GM12892 (cell line): ENCODE results near the gene KCTD7.
A peak's percentile ranks its signal among the peaks of the same experiment; 100 is the strongest.
"Not testable (repeated sequence)": the region's sequence is repeated elsewhere in the genome, so short reads cannot be mapped to it uniquely, and the experiment has no call there.

Experiments used
- DNase-seq: peaks from one replicate; pipeline ENCODE4 v3.0.0; 2011; ENCODE audit not compliant: insufficient read length
- FAIRE-seq: peaks from 2 replicates; lab custom pipeline; 2011; peaks lifted over from hg19 to GRCh38; lab: Jason Lieb, UNC
- POLR2A ChIP-seq: IDR thresholded peaks from 2 replicates; pipeline ENCODE4 v1.6.1; 2011; ENCODE audit warnings: low read depth, low read length, control low read depth
- POLR2AphosphoS5 ChIP-seq: IDR thresholded peaks from 2 replicates; pipeline ENCODE4 v1.6.1; 2011; ENCODE audit warnings: low read depth, low read length, control low read depth
- TAF1 ChIP-seq: IDR thresholded peaks from 2 replicates; pipeline ENCODE4 v1.6.1; 2011; ENCODE audit warnings: low read depth, mild to moderate bottlenecking, control low read depth, low read length, borderline replicate concordance

The KCTD7 gene

DNA sequence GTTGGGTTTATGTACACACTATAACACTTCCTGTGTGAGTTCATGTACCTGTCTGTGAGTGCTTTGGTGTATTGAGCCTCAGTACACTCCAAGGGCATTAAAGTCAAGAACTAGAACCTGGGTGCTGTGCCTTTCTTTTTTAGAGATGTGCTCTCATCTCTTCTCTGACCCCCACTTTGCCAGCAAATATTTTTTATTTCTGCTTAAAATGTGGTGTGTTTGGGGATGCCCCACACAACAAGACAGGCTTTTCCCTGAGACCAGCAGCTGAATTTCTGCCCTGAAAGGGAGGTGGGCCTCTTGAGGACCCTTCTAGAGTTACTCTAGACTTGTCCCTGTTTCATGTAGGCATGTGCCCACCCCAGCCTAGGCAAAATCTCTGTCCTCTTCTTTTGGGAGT, 14.3 kb downstream of the KCTD7 start:
- no peak for FAIRE-seq
- DNase-seq = no peak
- TF ChIP-seq TAF1 = no peak
- TF ChIP-seq POLR2AphosphoS5 = no peak
- no peak for TF ChIP-seq POLR2A

- no peak for DNase-seq
- TF ChIP-seq POLR2A = no peak
- no peak for TF ChIP-seq POLR2AphosphoS5
- TF ChIP-seq TAF1 = no peak
- no peak for FAIRE-seq
Measured at GRCh38 chr7:66643395-66643794, 14.7 kb downstream of the KCTD7 start.

- not testable (repeated sequence) for DNase-seq, FAIRE-seq
Measured at GRCh38 chr7:66651026-66651425, 22.3 kb downstream of the KCTD7 start.

DNA sequence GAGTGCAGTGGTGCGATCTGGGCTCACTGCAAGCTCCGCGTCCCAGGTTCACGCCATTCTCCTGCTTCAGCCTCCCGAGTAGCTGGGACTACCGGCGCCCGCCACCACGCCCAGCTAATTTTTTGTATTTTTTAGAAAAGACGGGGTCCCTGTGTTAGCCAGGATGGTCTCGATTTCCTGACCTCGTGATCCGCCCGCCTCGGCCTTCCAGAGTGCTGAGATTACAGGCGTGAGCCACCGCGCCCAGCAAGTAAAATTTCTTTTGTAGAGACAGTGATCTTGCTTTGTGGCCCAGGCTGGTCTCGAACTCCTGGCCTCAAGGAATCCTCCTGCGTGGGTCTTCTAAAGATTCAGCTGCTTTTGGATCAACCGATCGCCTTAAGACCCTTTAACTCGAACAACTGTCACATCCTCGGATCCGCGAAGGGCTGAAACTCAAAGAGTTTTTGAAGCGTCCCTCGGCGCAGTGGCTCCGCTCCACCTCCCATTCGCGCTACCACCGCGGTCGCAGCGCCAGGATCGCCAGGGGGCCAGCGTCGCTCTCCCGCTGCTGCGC, 25.1 kb downstream of the KCTD7 start:
- not testable (repeated sequence) for FAIRE-seq

GRCh38 chr7:66654275-66655112, 25.8 kb downstream of the KCTD7 start:
- DNase-seq (peak; percentile 96), FAIRE-seq (peak; percentile 96)
- peak; percentile 97 for TF ChIP-seq POLR2A
- TF ChIP-seq POLR2AphosphoS5 = peak; percentile 97
- TF ChIP-seq TAF1 = peak; percentile 61; the same call in 1 of the 2 replicates

More for the DNA sequence above, 25.1 kb downstream of the KCTD7 start:
- not testable (repeated sequence) for DNase-seq

GRCh38 chr7:66655113-66655806, 26.6 kb downstream of the KCTD7 start:
- FAIRE-seq = peak; percentile 48

DNA sequence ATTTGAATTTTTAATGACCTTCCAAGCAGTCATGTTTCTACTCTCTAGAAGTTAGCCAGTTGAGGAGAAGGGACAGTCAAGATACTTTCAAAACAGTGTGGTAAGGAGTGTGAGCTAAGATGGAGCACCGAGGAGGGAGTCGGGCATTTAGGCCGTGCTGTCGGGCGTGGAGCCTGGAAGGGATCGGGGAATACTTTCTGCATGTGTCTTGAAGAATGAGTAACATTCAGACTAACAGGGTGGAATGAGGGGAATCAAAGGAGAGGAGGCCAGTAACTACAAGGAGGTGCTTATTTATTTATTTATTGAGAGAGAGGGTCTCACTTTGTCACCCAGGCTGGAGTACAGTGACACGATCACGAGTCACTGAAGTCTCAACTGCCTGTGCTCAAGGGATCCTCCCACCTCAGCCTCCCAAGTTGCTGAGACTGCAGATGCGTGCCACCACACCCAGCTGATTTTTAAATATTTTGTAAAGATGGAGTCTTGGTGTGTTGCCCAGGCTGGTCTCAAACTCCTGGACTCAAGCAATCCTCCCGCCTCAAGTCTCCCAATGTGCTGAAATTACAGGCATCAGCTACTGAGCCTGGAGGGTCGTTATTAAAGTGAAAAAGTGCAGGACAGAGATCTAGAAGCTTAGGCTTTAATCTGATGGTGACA, 27.3 kb downstream of the KCTD7 start:
- FAIRE-seq, DNase-seq: not testable (repeated sequence)

More at GRCh38 chr7:66655113-66655806, 26.6 kb downstream of the KCTD7 start:
- DNase-seq = not testable (repeated sequence)

DNA sequence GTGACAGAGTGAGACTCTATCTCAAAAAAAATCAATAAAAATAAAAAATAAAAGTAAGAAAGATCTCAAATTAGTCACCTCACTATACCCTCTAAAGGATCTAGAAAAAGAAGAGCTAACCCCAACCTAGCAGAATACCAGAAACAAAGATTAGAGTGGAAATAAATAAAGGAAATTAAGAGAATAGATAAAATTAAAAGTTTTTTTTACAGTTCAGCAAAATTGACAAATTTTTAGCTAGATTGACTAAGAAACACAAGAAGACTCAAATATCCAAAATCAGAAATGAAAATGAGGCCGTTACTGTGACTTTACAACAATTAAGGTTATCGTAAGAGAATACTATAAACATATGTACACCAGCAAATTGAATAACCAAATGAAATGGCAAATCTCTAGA, 29.1 kb downstream of the KCTD7 start:
- FAIRE-seq = no peak
- TF ChIP-seq POLR2A (no peak), TAF1 (no peak), POLR2AphosphoS5 (no peak)
- DNase-seq = no peak

DNA sequence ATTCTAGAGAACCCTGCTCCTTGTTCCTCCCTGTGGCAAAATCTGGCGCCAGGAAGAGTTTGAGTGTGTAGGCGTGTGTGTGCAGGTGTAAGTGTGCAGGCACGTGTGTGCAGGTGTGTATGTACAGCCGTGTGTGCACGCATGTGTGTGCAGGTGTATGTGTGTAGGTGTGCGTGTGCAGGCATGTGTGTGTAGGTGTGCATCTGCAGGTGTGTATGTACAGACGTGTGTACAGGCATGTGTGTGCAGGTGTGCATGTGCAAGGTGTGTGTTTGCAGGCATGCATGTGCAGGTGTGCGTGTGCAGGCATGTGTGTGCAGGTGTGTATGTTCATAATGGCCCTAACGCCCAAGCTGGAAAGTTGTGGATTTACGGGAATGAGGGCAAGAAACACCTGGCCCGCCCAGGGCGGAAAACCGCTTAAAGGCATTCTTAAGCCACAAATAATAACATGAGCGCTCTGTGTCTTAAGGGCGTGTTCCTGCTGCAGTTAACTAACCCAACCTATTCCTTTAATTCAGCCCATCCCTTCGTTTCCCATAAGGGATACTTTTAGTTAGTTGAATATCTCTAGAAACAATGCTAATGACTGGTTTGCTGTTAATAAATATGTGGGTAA, 34.1 kb downstream of the KCTD7 start:
- DNase-seq = no peak

GRCh38 chr7:66664590-66665293, 36.1 kb downstream of the KCTD7 start:
- FAIRE-seq (no peak), DNase-seq (no peak)
- TF ChIP-seq POLR2AphosphoS5 (no peak), TAF1 (no peak), POLR2A (no peak)

More for the DNA sequence above, 34.1 kb downstream of the KCTD7 start:
- FAIRE-seq = peak; percentile 21
- TF ChIP-seq POLR2A (no peak), POLR2AphosphoS5 (no peak), TAF1 (no peak)

DNA sequence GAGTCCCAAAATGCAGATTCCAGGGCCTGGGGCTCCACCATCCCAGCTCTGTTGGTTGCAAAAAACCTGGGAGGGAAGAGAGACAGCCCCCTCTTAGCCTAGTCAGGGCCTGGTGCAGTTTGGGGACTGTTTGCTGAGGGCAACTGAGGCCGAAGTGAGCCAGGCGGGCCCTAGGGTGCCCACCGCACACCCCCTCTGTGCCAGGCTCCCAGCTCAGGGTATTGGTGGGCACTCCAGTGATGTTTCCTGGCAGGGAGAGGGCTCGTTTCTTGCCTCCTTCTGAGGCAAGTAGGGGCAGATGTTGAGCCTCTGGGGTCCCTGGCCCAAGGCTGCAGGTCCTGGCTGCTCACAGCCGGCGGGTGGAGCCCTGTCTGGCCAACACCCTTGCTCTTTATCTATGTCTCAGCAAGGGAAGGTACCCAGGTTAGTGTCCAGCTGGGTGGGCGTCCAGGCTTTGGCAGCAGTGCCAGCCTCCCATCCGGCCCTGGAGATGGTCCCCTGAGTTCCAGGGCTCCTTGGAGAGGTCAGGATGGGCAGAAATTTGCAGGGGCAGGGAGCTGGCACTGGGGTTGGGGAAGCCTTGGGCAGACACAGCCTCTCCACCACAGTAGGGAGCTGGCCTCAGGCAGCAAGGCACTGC, 37.8 kb downstream of the KCTD7 start:
- no peak for FAIRE-seq
- DNase-seq = no peak
- TF ChIP-seq TAF1 (no peak), POLR2AphosphoS5 (no peak), POLR2A (no peak)
